Measurements from ENCODE around the gene GOLGA8Q.
"Not testable (repeated sequence)": the region's sequence is repeated elsewhere in the genome, so short reads cannot be mapped to it uniquely, and the experiment has no call there.

GOLGA8Q gene

DNA sequence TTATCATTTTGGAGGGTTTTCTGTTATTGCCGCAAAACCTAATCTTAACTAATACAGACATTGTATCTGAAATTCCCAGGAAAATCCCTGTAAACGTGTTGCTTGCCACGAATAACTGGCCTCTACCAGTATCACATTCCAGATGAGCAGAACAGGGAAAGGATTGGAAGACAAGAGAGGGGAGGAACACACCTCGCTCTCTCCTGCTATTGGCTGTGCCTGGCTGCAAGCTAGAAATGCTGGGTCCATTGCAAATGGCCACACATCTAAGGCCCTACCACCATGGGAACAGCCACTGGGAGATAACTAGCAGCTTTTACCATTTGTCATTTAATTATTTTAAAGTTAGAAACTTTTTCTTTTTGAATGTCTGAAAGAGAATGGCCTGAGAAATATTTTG is 37.3 kb upstream of the GOLGA8Q start:
- not testable (repeated sequence) for H4K8ac ChIP-seq (ENCODE audit: low read length); H3K4ac ChIP-seq (ENCODE audit: low read depth in 1 of 2, low read length in 2 of 2); H2BK120ac ChIP-seq (ENCODE audit: low read depth, low read length); DNase-seq; H2BK12ac ChIP-seq (ENCODE audit: low read length in 2 of 2); H2AK5ac ChIP-seq (ENCODE audit: low read length, severe bottlenecking); H2BK5ac ChIP-seq (ENCODE audit: low read depth, low read length, poor library complexity, severe bottlenecking); H3K4me3 ChIP-seq (ENCODE audit: insufficient read depth in 1 of 2, low read depth in 1 of 2, low read length in 2 of 2); H3K4me1 ChIP-seq (ENCODE audit: control insufficient read depth, insufficient read depth, low read depth, low read length); H4K91ac ChIP-seq (ENCODE audit: low read length); H2AFZ ChIP-seq (ENCODE audit: low read depth, low read length); H2BK15ac ChIP-seq (ENCODE audit: low read depth, poor library complexity, severe bottlenecking); H3K14ac ChIP-seq (ENCODE audit: low read length in 2 of 2); H3K18ac ChIP-seq (ENCODE audit: low read depth in 1 of 2, low read length in 2 of 2); H3K36me3 ChIP-seq (ENCODE audit: control insufficient read depth in 1 of 2, insufficient read depth in 2 of 2, low read depth in 1 of 2, low read length in 2 of 2); H3K27ac ChIP-seq (ENCODE audit: low read length, poor library complexity, severe bottlenecking); H3K4me2 ChIP-seq (ENCODE audit: low read length, poor library complexity, severe bottlenecking); H3K27me3 ChIP-seq (ENCODE audit: control insufficient read depth in 1 of 2, insufficient read depth in 1 of 2, low read length in 2 of 2); H3K9me3 ChIP-seq (ENCODE audit: control insufficient read depth, low read length); H3K9ac ChIP-seq (ENCODE audit: low read length); H3K23ac ChIP-seq (ENCODE audit: low read length in 2 of 2); H3K79me1 ChIP-seq (replicated peaks; ENCODE audit: low read length, poor library complexity, severe bottlenecking)
- no CpG with 5 or more reads among the region's 4 CpGs for WGBS

DNA sequence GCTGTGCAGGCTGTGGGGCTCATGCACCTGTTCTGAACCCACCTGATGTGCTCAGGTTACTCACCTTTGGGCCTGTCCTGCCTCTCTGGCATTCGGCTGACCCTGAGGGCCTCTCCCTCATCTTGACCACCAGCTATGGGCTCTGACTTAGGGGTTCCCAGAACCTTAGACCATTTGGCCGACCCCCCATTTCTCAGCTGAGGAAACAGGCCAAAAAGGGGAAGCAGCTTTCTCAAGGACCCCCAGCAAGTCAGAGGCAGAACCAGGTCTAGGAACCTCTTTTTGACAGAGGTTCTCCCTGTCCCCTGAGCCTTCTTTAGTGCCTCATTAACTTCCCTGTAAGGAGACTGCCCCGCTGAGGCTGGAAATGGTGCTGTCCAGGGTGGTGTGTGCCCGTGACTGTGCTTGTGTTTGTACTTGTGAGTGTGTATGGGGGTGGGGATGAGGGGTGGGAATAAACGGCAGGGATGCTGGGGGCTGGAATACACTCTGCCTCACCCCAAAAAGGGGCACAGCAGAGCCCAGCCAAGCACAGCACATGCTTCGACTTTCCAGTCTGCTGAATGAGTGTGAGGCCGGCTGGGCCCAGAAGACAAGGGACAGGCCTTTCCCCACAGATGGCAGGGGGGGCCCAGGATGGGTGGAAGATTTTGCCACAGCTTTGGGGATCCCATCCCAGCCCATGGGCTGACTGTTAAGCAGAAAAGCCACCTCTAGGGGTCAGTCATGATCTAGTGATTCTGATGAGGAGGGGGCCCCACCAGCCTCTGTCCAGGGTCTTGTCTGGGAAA is 28.2 kb upstream of the GOLGA8Q start:
- WGBS: no CpG with 5 or more reads among the region's 7 CpGs
- not testable (repeated sequence) for H2BK12ac ChIP-seq (ENCODE audit: low read length in 2 of 2); H3K4ac ChIP-seq (ENCODE audit: low read depth in 1 of 2, low read length in 2 of 2)

GRCh38 chr15:30525912-30526311 is 25.9 kb upstream of the GOLGA8Q start:
- not testable (repeated sequence) for H4K91ac ChIP-seq (ENCODE audit: low read length); H3K9ac ChIP-seq (ENCODE audit: low read length); H3K27ac ChIP-seq (ENCODE audit: low read length, poor library complexity, severe bottlenecking); H3K14ac ChIP-seq (ENCODE audit: low read length in 2 of 2); H3K4me3 ChIP-seq (ENCODE audit: insufficient read depth in 1 of 2, low read depth in 1 of 2, low read length in 2 of 2); DNase-seq; H3K4me1 ChIP-seq (ENCODE audit: control insufficient read depth, insufficient read depth, low read depth, low read length); H2BK5ac ChIP-seq (ENCODE audit: low read depth, low read length, poor library complexity, severe bottlenecking); H2BK120ac ChIP-seq (ENCODE audit: low read depth, low read length); H3K4ac ChIP-seq (ENCODE audit: low read depth in 1 of 2, low read length in 2 of 2); H2BK15ac ChIP-seq (ENCODE audit: low read depth, poor library complexity, severe bottlenecking); H3K36me3 ChIP-seq (ENCODE audit: control insufficient read depth in 1 of 2, insufficient read depth in 2 of 2, low read depth in 1 of 2, low read length in 2 of 2); H3K18ac ChIP-seq (ENCODE audit: low read depth in 1 of 2, low read length in 2 of 2); H3K9me3 ChIP-seq (ENCODE audit: control insufficient read depth, low read length); H3K27me3 ChIP-seq (ENCODE audit: control insufficient read depth in 1 of 2, insufficient read depth in 1 of 2, low read length in 2 of 2); H2AFZ ChIP-seq (ENCODE audit: low read depth, low read length); H4K8ac ChIP-seq (ENCODE audit: low read length); H3K79me1 ChIP-seq (replicated peaks; ENCODE audit: low read length, poor library complexity, severe bottlenecking); H2AK5ac ChIP-seq (ENCODE audit: low read length, severe bottlenecking); H2BK12ac ChIP-seq (ENCODE audit: low read length in 2 of 2); H3K23ac ChIP-seq (ENCODE audit: low read length in 2 of 2); H3K4me2 ChIP-seq (ENCODE audit: low read length, poor library complexity, severe bottlenecking)
- no CpG with 5 or more reads among the region's 4 CpGs for WGBS

More for the DNA sequence above, 28.2 kb upstream of the GOLGA8Q start:
- H2BK15ac ChIP-seq (ENCODE audit: low read depth, poor library complexity, severe bottlenecking); H3K4me2 ChIP-seq (ENCODE audit: low read length, poor library complexity, severe bottlenecking); H2AFZ ChIP-seq (ENCODE audit: low read depth, low read length); H3K4me3 ChIP-seq (ENCODE audit: insufficient read depth in 1 of 2, low read depth in 1 of 2, low read length in 2 of 2); H3K27ac ChIP-seq (ENCODE audit: low read length, poor library complexity, severe bottlenecking); H2BK120ac ChIP-seq (ENCODE audit: low read depth, low read length); DNase-seq; H3K4me1 ChIP-seq (ENCODE audit: control insufficient read depth, insufficient read depth, low read depth, low read length); H4K91ac ChIP-seq (ENCODE audit: low read length); H2BK5ac ChIP-seq (ENCODE audit: low read depth, low read length, poor library complexity, severe bottlenecking); H2AK5ac ChIP-seq (ENCODE audit: low read length, severe bottlenecking); H3K36me3 ChIP-seq (ENCODE audit: control insufficient read depth in 1 of 2, insufficient read depth in 2 of 2, low read depth in 1 of 2, low read length in 2 of 2); H3K23ac ChIP-seq (ENCODE audit: low read length in 2 of 2); H3K79me1 ChIP-seq (replicated peaks; ENCODE audit: low read length, poor library complexity, severe bottlenecking); H3K14ac ChIP-seq (ENCODE audit: low read length in 2 of 2); H3K27me3 ChIP-seq (ENCODE audit: control insufficient read depth in 1 of 2, insufficient read depth in 1 of 2, low read length in 2 of 2); H3K18ac ChIP-seq (ENCODE audit: low read depth in 1 of 2, low read length in 2 of 2); H3K9me3 ChIP-seq (ENCODE audit: control insufficient read depth, low read length); H3K9ac ChIP-seq (ENCODE audit: low read length); H4K8ac ChIP-seq (ENCODE audit: low read length): not testable (repeated sequence)

DNA sequence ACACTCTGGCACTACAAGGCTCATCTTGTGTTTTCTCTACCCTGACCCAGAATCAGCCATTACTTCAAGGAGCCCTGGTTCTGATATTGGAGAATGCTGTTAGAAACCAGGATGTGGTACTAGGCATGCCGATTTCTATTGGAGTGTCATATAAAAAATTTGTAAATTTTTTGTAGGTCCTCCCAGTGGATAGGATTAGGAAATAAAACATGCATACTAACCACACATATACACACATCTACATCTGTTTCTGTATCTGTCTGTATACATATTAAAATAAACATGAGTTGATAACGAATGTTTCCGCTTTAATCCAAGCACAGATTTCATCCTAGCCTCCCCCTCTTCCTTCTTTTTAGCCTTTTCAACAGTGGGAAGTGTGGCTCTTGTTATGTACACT is 22.8 kb upstream of the GOLGA8Q start:
- H2BK120ac ChIP-seq (ENCODE audit: low read depth, low read length); H3K4ac ChIP-seq (ENCODE audit: low read depth in 1 of 2, low read length in 2 of 2); H3K18ac ChIP-seq (ENCODE audit: low read depth in 1 of 2, low read length in 2 of 2); H2BK5ac ChIP-seq (ENCODE audit: low read depth, low read length, poor library complexity, severe bottlenecking); H4K8ac ChIP-seq (ENCODE audit: low read length); H3K27me3 ChIP-seq (ENCODE audit: control insufficient read depth in 1 of 2, insufficient read depth in 1 of 2, low read length in 2 of 2); H3K4me2 ChIP-seq (ENCODE audit: low read length, poor library complexity, severe bottlenecking); H3K23ac ChIP-seq (ENCODE audit: low read length in 2 of 2); H2AK5ac ChIP-seq (ENCODE audit: low read length, severe bottlenecking); H2AFZ ChIP-seq (ENCODE audit: low read depth, low read length); H2BK12ac ChIP-seq (ENCODE audit: low read length in 2 of 2); DNase-seq; H3K9me3 ChIP-seq (ENCODE audit: control insufficient read depth, low read length); H3K36me3 ChIP-seq (ENCODE audit: control insufficient read depth in 1 of 2, insufficient read depth in 2 of 2, low read depth in 1 of 2, low read length in 2 of 2); H3K4me3 ChIP-seq (ENCODE audit: insufficient read depth in 1 of 2, low read depth in 1 of 2, low read length in 2 of 2); H3K4me1 ChIP-seq (ENCODE audit: control insufficient read depth, insufficient read depth, low read depth, low read length); H2BK15ac ChIP-seq (ENCODE audit: low read depth, poor library complexity, severe bottlenecking); H3K14ac ChIP-seq (ENCODE audit: low read length in 2 of 2); H3K79me1 ChIP-seq (replicated peaks; ENCODE audit: low read length, poor library complexity, severe bottlenecking); H4K91ac ChIP-seq (ENCODE audit: low read length); H3K9ac ChIP-seq (ENCODE audit: low read length); H3K27ac ChIP-seq (ENCODE audit: low read length, poor library complexity, severe bottlenecking): not testable (repeated sequence)
- no CpG with 5 or more reads among the region's 3 CpGs for WGBS

Measured in mesenchymal stem cell (in vitro differentiated cells and primary cell).